HepG2 (cell line): Measurements from ENCODE around the gene ADARB2.

Source experiments
- ELK4 ChIP-seq: sonication (generic); formaldehyde crosslinking; IDR thresholded peaks from 2 replicates; pipeline ENCODE4 v1.9.0; 2021; ENCODE audit warnings: missing genetic modification reagents, borderline replicate concordance
- JUND ChIP-seq: sonication (generic); formaldehyde crosslinking; IDR thresholded peaks from 2 replicates; pipeline ENCODE4 v1.8.0; 2022; ENCODE audit warnings: mild to moderate bottlenecking, missing genetic modification reagents
- NFIB ChIP-seq: sonication (generic); formaldehyde crosslinking; IDR thresholded peaks from 2 replicates; pipeline ENCODE4 v1.9.0; 2021; ENCODE audit warnings: missing genetic modification reagents, mild to moderate bottlenecking, borderline replicate concordance
- POLR2A ChIP-seq, 2 experiments: IDR thresholded peaks; 2 replicates each; pipeline ENCODE4 v1.6.1; 2011; ENCODE audit warnings: low read depth in 2 of 2, low read length in 2 of 2, mild to moderate bottlenecking in 1 of 2, moderate library complexity in 1 of 2; ENCODE audit not compliant: insufficient read depth in 1 of 2
- TAF1 ChIP-seq: sonication (generic); formaldehyde crosslinking; IDR thresholded peaks from 2 replicates; pipeline ENCODE4 v1.4.0; 2020; ENCODE audit warnings: missing genetic modification reagents
- TGIF2 ChIP-seq: IDR thresholded peaks from 2 replicates; pipeline ENCODE4 v1.6.1; 2016; ENCODE audit warnings: control low read depth, missing compliant biosample characterization
- THAP7 ChIP-seq: sonication (generic); formaldehyde crosslinking; IDR thresholded peaks from 2 replicates; pipeline ENCODE4 v1.8.1; 2023; ENCODE audit warnings: mild to moderate bottlenecking, missing genetic modification reagents
- U2AF1 ChIP-seq: fragments of 200-400 bp; formaldehyde crosslinking; optimal IDR thresholded peaks from 2 replicates; pipeline ENCODE3; 2017; ENCODE audit warnings: mild to moderate bottlenecking, low read depth, low read length
- ZBTB26 ChIP-seq: IDR thresholded peaks from 2 replicates; pipeline ENCODE4 v1.6.1; 2016; ENCODE audit warnings: missing compliant biosample characterization, missing genetic modification reagents, borderline replicate concordance
- ZNF362 ChIP-seq: sonication (generic); formaldehyde crosslinking; IDR thresholded peaks from 2 replicates; pipeline ENCODE4 v1.4.0; 2020; ENCODE audit warnings: missing genetic modification reagents, mild to moderate bottlenecking, borderline replicate concordance
- ZNF776 ChIP-seq: sonication (generic); formaldehyde crosslinking; IDR thresholded peaks from 2 replicates; pipeline ENCODE4 v1.4.0; 2020; ENCODE audit warnings: mild to moderate bottlenecking, missing genetic modification reagents
- ZUFSP ChIP-seq: sonication (generic); formaldehyde crosslinking; IDR thresholded peaks from 2 replicates; pipeline ENCODE4 v1.9.0; 2021; ENCODE audit warnings: missing genetic modification reagents, mild to moderate bottlenecking, borderline replicate concordance

GRCh38 chr10:1243486-1244234 lies 493.7 kb downstream of the ADARB2 start:
- TF ChIP-seq ZNF776 (CRISPR knock-in tag): no peak
- no peak for TF ChIP-seq ZBTB26 (CRISPR knock-in tag)
- no peak for TF ChIP-seq U2AF1
- no peak for TF ChIP-seq JUND (CRISPR knock-in tag)
- no peak for TF ChIP-seq ELK4 (CRISPR knock-in tag)
- TF ChIP-seq THAP7 (CRISPR knock-in tag): no peak
- TF ChIP-seq TAF1: no peak
- no peak for TF ChIP-seq NFIB
- no peak for TF ChIP-seq ZNF362 (CRISPR knock-in tag)
- no peak for TF ChIP-seq TGIF2 (CRISPR knock-in tag)
- TF ChIP-seq POLR2A (IDR thresholded peaks at IDR 0.05; ENCODE audit: insufficient read depth in 1 of 2, low read depth in 2 of 2, low read length in 2 of 2): no peak
- TF ChIP-seq ZUFSP: no peak
